Loucy (cell line): ENCODE results near the gene AUP1.

Experiments
- CTCF ChIP-seq: fragments of 200-600 bp; sonication (generic); conservative IDR thresholded peaks from 2 replicates; pipeline ENCODE4 v1.5.1; 2014; ENCODE audit warnings: mild to moderate bottlenecking, antibody characterized with exemption, low read length
- EZH2phosphoT487 ChIP-seq: fragments of 200-600 bp; IDR thresholded peaks from 2 replicates; pipeline ENCODE4 v1.6.1; 2018; ENCODE audit warnings: antibody characterized with exemption, mild to moderate bottlenecking, moderate library complexity, borderline replicate concordance

DNA sequence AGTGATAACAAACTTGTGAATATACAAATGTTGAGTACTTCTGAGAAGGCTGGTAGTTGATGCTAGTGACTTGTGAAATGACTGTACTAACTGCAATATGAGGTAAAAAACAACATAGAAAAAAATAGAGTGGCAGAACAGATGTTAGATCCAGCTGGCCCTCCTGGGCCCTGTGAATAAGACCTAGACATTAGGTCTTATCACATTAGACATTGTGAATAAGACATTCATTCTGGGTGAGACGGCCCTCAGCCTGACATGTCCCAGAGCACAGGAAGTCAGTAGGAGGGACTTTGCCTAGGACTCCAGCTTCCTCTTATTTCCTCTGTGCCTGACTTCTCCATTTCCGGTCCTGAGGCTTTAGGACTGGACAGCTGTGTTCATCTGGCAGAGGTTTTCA, 47.9 kb upstream of the AUP1 start:
- TF ChIP-seq CTCF (no peak), EZH2phosphoT487 (no peak)
